GM13977 (cell line): Measurements from ENCODE around the gene LDLRAD4.

Experiments
- DNase-seq: peaks from one replicate; pipeline ENCODE4 v3.0.0; 2012; ENCODE audit warnings: low spot score
- CTCF ChIP-seq: IDR thresholded peaks from 2 replicates; pipeline ENCODE4 v1.5.1; 2012; ENCODE audit warnings: mild to moderate bottlenecking, control low read depth; ENCODE audit not compliant: insufficient read depth; ENCODE audit errors: extremely low read depth, missing control alignments
- in situ Hi-C: fragments of 300-500 bp; cut with MboI; formaldehyde crosslinking; loops from one replicate; pipeline ENCODE4 v1.12.0; 2022; ENCODE audit warnings: low sequenced_read_pairs, low pct_unique_long_range_greater_than_20kb, mixed read lengths, inconsistent platforms; ENCODE audit not compliant: unreplicated experiment

Gene LDLRAD4

GRCh38 chr18:13597068-13597467, 378.5 kb downstream of the LDLRAD4 start:
- DNase-seq, result no peak
- in situ Hi-C loops, result no loop called here
- no peak for TF ChIP-seq CTCF

GRCh38 chr18:13598591-13598990, 380.0 kb downstream of the LDLRAD4 start:
- in situ Hi-C loops, result no loop called here
- TF ChIP-seq CTCF, result no peak
- DNase-seq, result no peak

- TF ChIP-seq CTCF, result no peak
- no peak for DNase-seq
- in situ Hi-C loops, result no loop called here
These were observed 380.5 kb downstream of the LDLRAD4 start for GRCh38 chr18:13599031-13599430.

GRCh38 chr18:13603304-13604019, 384.9 kb downstream of the LDLRAD4 start:
- no peak for DNase-seq
- no peak for TF ChIP-seq CTCF
- in situ Hi-C loops, result no loop called here

- in situ Hi-C loops, result no loop called here
- no peak for DNase-seq
- no peak for TF ChIP-seq CTCF
These were observed 386.2 kb downstream of the LDLRAD4 start for GRCh38 chr18:13604786-13605185.

GRCh38 chr18:13605477-13605876, 386.9 kb downstream of the LDLRAD4 start:
- in situ Hi-C loops, result no loop called here
- DNase-seq, result no peak
- TF ChIP-seq CTCF, result no peak

- no peak for TF ChIP-seq CTCF
- DNase-seq, result no peak
- in situ Hi-C loops, result no loop called here
These were observed 387.3 kb downstream of the LDLRAD4 start for GRCh38 chr18:13605901-13606300.
